Measurements from ENCODE around the gene RUVBL2.
A peak's percentile ranks its signal among the peaks of the same experiment; 100 is the strongest.
"Not testable (repeated sequence)": the region's sequence is repeated elsewhere in the genome, so short reads cannot be mapped to it uniquely, and the experiment has no call there.

RUVBL2 gene

DNA sequence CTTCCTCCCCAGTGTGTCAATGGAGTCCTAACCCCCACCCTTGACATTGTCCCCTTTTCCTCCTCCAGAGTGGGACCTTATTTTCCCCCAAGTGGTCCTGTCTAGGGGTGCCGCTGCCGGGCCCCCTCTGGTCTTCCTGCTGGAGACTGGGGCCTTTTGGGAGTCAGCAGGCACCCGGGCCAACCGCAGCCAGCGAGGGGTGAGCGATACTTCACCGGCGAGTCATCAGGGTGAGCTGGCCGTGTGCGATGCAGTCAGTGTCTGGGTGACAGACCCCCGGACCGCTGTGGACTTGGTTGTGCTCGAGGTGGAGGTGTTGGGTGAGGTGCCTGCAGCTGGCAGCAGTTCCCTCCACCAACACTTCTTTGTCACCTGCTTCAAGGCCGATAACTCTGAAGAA lies 36.1 kb downstream of the RUVBL2 start:
- peak in 1 of 2 donors; percentile 35 for DNase-seq (ENCODE audit: low read depth in 2 of 2)
- H3K4me3 ChIP-seq (replicated peaks in 1 of 2; ENCODE audit: low read depth in 2 of 2, low read length in 2 of 2), result not testable (repeated sequence)

- H3K4me3 ChIP-seq (replicated peaks in 1 of 2; ENCODE audit: low read depth in 2 of 2, low read length in 2 of 2); DNase-seq (ENCODE audit: low read depth in 2 of 2): not testable (repeated sequence)
These were observed 36.6 kb downstream of the RUVBL2 start for GRCh38 chr19:49030323-49030722.

GRCh38 chr19:49031642-49032301 lies 38.1 kb downstream of the RUVBL2 start, which contains the start of gene CGB2:
TSS of gene CGB2 (plus strand) at chr19:49031890. CDS start at chr19:49032096, 206 bp downstream.
- H3K4me3 ChIP-seq (replicated peaks in 1 of 2; ENCODE audit: low read depth in 2 of 2, low read length in 2 of 2), result not testable (repeated sequence)
- DNase-seq (ENCODE audit: low read depth in 2 of 2), result peak in 1 of 2 donors; percentile 51
- TF ChIP-seq, protein P1, sequence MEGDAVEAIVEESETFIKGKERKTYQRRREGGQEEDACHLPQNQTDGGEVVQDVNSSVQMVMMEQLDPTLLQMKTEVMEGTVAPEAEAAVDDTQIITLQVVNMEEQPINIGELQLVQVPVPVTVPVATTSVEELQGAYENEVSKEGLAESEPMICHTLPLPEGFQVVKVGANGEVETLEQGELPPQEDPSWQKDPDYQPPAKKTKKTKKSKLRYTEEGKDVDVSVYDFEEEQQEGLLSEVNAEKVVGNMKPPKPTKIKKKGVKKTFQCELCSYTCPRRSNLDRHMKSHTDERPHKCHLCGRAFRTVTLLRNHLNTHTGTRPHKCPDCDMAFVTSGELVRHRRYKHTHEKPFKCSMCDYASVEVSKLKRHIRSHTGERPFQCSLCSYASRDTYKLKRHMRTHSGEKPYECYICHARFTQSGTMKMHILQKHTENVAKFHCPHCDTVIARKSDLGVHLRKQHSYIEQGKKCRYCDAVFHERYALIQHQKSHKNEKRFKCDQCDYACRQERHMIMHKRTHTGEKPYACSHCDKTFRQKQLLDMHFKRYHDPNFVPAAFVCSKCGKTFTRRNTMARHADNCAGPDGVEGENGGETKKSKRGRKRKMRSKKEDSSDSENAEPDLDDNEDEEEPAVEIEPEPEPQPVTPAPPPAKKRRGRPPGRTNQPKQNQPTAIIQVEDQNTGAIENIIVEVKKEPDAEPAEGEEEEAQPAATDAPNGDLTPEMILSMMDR (IDR thresholded peaks at IDR 0.05; ENCODE audit: low read depth, low read length), result peak; percentile 51

GRCh38 chr19:49036815-49037214 lies 43.1 kb downstream of the RUVBL2 start, which contains the start of gene CGB1:
TSS of gene CGB1 (minus strand) at chr19:49036895. CDS start at chr19:49036711, 184 bp downstream.
- TF ChIP-seq, protein P1 (IDR thresholded peaks at IDR 0.05; ENCODE audit: low read depth, low read length), result peak; percentile 67
- not testable (repeated sequence) for H3K4me3 ChIP-seq (replicated peaks in 1 of 2; ENCODE audit: low read depth in 2 of 2, low read length in 2 of 2)
- peak in 1 of 2 donors; percentile 41 for DNase-seq (ENCODE audit: low read depth in 2 of 2)

GRCh38 chr19:49038111-49038510 lies 44.4 kb downstream of the RUVBL2 start:
- not testable (repeated sequence) for H3K4me3 ChIP-seq (replicated peaks in 1 of 2; ENCODE audit: low read depth in 2 of 2, low read length in 2 of 2); DNase-seq (ENCODE audit: low read depth in 2 of 2)

DNA sequence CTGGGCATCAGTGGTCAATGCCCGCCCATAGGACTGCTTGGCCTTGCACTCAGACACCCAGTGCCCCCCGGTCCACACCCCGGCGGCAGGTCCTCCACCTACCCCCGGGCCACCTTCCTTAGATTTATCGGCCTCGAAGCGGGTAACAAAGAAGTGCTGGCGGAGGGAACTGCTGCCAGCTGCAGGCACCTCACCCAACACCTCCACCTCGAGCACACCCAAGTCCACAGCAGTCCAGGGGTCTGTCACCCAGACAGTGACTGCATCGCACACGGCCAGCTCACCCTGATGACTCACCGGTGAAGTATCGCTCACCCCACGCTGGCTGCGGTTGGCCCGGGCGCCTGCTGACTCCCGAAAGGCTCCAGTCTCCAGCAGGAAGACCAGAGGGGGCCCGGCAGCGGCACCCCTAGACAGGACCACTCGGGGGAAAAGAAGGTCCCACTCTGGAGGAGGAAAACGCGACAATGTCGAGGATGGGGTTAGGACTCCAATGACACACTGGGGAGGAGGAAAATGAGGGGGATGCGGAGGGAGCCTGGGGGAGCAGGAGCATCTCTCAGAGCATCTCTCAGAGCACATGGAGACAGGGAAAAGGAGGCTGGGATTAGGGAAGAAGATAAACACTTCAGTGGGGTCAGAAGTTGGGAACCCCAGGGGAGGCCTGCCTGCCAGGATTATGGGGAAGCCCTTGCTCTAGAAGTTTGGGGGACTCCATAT lies 45.0 kb downstream of the RUVBL2 start:
- DNase-seq (ENCODE audit: low read depth in 2 of 2), result peak; percentile 38 to 77
- not testable (repeated sequence) for H3K4me3 ChIP-seq (replicated peaks in 1 of 2; ENCODE audit: low read depth in 2 of 2, low read length in 2 of 2)

GRCh38 chr19:49039736-49040135 lies 46.0 kb downstream of the RUVBL2 start:
- not testable (repeated sequence) for H3K4me3 ChIP-seq (replicated peaks in 1 of 2; ENCODE audit: low read depth in 2 of 2, low read length in 2 of 2); DNase-seq (ENCODE audit: low read depth in 2 of 2)

- no peak overlapping the region for H3K4me3 ChIP-seq (replicated peaks in 1 of 2; ENCODE audit: low read depth in 2 of 2, low read length in 2 of 2)
- TF ChIP-seq, protein P1 (IDR thresholded peaks at IDR 0.05; ENCODE audit: low read depth, low read length), result no peak
- peak in 1 of 2 donors; percentile 45 for DNase-seq (ENCODE audit: low read depth in 2 of 2)
These were observed 48.5 kb downstream of the RUVBL2 start for GRCh38 chr19:49042177-49042576.

DNA sequence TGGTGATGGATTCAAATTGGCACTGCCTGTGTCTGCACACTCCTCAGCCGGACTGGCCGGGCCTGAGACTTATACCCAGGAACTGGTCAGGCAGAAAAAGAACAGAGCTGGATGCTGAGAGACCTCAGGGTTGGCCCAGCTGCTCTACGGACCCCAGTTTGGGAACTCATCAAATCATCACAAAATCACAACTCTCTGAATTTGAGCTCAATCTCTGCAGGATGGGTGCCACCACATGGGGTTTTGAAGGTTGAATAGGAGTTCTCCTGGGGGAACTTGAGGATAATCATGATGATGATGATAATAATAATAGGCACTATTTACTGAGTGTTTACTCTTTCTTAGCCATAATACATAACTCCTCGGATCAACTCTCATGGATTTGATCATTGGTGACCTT lies 49.0 kb downstream of the RUVBL2 start:
- not testable (repeated sequence) for H3K4me3 ChIP-seq (replicated peaks in 1 of 2; ENCODE audit: low read depth in 2 of 2, low read length in 2 of 2); DNase-seq (ENCODE audit: low read depth in 2 of 2)

DNA sequence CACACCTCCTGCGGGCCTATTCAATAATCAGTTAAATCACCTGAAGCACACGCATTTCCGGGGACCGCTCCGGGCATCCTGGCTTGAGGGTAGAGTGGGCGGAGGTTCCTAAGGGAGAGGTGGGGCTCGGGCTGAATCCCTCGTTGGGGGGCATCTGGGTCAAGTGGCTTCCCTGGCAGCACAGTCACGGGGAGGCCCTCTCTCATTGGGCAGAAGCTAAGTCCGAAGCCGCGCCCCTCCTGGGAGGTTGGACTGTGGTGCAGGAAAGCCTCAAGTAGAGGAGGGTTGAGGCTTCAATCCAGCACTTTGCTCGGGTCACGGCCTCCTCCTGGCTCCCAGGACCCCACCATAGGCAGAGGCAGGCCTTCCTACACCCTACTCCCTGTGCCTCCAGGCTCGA lies 49.9 kb downstream of the RUVBL2 start, which contains the start of gene CGB5:
TSS of gene CGB5 (plus strand) at position 301 of the 400 bp plus-strand sequence. CDS start 362 bp downstream, outside the sequence.
- not testable (repeated sequence) for DNase-seq (ENCODE audit: low read depth in 2 of 2); H3K4me3 ChIP-seq (replicated peaks in 1 of 2; ENCODE audit: low read depth in 2 of 2, low read length in 2 of 2)

- H3K4me3 ChIP-seq (replicated peaks in 1 of 2; ENCODE audit: low read depth in 2 of 2, low read length in 2 of 2); DNase-seq (ENCODE audit: low read depth in 2 of 2): not testable (repeated sequence)
These were observed 55.3 kb downstream of the RUVBL2 start, which contains the start of gene CGB8 for GRCh38 chr19:49049011-49049410. TSS of gene CGB8 (minus strand) at chr19:49049111. CDS start at chr19:49048739, 372 bp downstream.

DNA sequence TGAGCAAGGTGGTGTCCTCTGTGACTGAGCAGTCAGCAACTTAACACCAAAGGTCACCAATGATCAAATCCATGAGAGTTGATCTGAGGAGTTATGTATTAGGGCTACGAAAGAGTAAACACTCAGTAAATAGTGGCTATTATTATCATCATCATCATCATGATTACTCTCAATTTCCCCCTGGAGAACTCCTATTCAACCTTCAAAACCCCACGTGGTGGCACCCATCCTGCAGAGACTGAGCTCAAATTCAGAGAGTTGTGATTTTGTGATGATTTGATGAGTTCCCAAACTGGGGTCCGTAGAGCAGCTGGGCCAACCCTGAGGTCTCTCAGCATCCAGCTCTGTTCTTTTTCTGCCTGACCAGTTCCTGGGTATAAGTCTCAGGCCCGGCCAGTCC lies 56.1 kb downstream of the RUVBL2 start:
- DNase-seq (ENCODE audit: low read depth in 2 of 2); H3K4me3 ChIP-seq (replicated peaks in 1 of 2; ENCODE audit: low read depth in 2 of 2, low read length in 2 of 2): not testable (repeated sequence)

DNA sequence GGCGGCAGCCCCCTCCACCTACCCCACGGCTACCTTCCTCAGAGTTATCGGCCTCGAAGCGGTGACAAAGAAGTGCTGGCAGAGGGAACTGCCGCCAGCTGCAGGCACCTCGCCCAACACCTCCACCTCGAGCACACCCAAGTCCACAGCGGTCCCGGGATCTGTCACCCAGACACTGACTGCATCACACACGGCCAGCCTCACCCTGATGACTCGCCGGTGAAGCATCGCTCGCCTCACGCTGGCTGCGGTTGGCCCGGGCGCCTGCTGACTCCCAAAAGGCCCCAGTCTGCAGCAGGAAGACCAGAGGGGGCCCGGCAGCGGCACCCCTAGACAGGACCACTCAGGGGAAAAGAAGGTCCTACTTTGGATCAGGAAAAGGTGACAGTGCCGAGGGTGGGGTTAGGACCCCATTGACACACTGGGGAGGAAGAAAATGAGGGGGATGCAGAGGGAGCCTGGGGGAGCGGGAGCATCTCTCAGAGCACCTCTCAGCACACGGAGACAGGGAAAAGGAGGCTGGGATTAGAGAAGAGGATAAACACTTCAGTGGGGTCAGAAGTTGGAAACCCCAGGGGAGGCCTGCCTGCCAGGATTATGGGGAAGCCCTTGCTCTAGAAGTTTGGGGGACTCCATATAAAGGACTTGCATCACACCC lies 56.8 kb downstream of the RUVBL2 start:
- DNase-seq (ENCODE audit: low read depth in 2 of 2), result peak in 1 of 2 donors; percentile 76
- not testable (repeated sequence) for H3K4me3 ChIP-seq (replicated peaks in 1 of 2; ENCODE audit: low read depth in 2 of 2, low read length in 2 of 2)
